ENCODE data around the gene PIF1.

Gene PIF1

DNA sequence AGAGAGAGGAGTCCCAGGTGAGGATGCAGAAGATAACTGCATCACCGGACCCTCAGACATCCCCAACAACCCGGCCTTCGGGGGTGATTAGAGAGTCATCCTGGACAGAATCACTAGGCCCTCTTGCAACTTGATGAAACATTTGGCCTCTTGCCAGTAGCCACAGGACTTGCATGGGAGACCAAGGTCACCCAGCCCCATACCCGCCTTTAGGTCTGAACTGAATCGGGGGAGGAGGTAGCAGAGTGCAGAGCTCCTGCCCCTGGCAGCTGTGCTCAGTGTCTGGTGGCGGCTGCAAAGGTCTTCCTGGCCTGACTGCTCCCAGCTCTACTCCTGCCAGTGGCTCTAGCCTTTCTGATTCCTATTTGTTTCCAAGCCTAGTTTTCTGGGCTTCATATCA lies 12.4 kb downstream of the PIF1 start:
- Histone ChIP-seq H3K9me2 (replicated peaks; ENCODE audit: low read depth, low read length) (no peaks in the 10 kb centered on the region), H3K36me3 (ENCODE audit: insufficient read depth, low read length) (no peaks in the 10 kb centered on the region; the same call in 1 of the 2 replicates), H3K27me3 (ENCODE audit: insufficient read depth, low read length, poor library complexity, severe bottlenecking) (no peaks in the 10 kb centered on the region), H3K4me3 (ENCODE audit: low read length, poor library complexity, severe bottlenecking) (no peak overlapping the region), H3K79me2 (ENCODE audit: insufficient read depth, low read length) (no peaks in the 10 kb centered on the region), H3K4me1 (ENCODE audit: insufficient read depth, low read length, poor library complexity, severe bottlenecking) (peaks cover 12% of the 10 kb centered on the region), H3K9me3 (ENCODE audit: insufficient read depth, low read depth, low read length) (no peaks in the 10 kb centered on the region), H3K9ac (ENCODE audit: low read depth, low read length, poor library complexity, severe bottlenecking) (no peak overlapping the region), H4K20me1 (ENCODE audit: insufficient read depth, low read length, poor library complexity, severe bottlenecking) (no peaks in the 10 kb centered on the region), H2AFZ (ENCODE audit: low read length) (no peak overlapping the region), H3F3A (ENCODE audit: low read depth) (peaks cover 2% of the 10 kb centered on the region; the same call in 1 of the 2 replicates), H3K4me2 (ENCODE audit: low read depth, low read length, poor library complexity, severe bottlenecking) (peak overlapping the region; percentile 23)
- TF ChIP-seq EZH2phosphoT487 (IDR thresholded peaks at IDR 0.05; ENCODE audit: borderline replicate concordance), result no peak
- TF ChIP-seq CTCF (conservative IDR thresholded peaks at IDR 0.05; ENCODE audit: low read length), result no peak

DNA sequence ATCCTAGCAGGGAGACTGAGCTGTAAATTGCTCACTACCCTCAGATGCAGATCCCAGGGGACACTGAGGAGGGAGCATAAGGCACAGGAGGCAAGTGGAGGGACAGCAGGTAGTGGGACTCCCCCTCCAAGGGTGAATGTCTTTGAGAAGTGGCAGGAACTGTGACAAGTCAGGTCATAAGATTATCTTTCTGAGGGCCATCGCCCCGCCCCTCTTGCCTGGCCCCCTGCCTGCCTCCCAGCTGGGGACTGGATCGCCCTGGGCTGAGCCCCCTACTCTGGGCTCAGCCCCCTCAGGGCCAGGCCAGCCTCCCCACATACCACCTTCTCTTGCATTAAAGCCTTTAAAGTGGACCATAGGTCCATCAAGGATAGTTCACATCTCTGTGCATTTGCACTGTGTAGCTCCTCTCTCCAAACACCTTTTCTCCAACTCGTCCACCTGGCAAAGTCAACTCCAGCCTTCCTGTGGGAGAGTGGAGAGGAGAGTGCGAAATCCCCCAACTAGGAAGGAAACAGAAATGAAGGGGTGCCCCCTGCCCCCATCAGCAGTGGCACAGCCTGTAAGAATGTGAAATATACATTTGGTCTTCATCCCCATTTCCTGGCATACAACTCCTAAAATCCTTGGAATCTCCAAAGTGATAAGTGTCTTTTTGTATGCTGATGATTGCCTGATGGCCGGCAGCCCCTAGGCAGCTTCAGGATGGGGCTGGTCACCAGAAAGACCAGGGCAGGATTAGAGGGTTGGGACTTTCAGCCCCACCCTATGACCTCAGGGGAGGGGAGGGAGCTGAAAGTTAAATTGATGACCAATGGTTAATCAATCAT lies 14.7 kb downstream of the PIF1 start:
- Histone ChIP-seq H3K27me3 (ENCODE audit: insufficient read depth, low read length, poor library complexity, severe bottlenecking) (no peaks in the 10 kb centered on the region), H3K9ac (ENCODE audit: low read depth, low read length, poor library complexity, severe bottlenecking) (peak overlapping the region; percentile 22), H3F3A (ENCODE audit: low read depth) (peaks cover 2% of the 10 kb centered on the region; the same call in 1 of the 2 replicates), H3K4me2 (ENCODE audit: low read depth, low read length, poor library complexity, severe bottlenecking) (no peak overlapping the region), H3K4me1 (ENCODE audit: insufficient read depth, low read length, poor library complexity, severe bottlenecking) (peaks cover 12% of the 10 kb centered on the region), H3K36me3 (ENCODE audit: insufficient read depth, low read length) (no peaks in the 10 kb centered on the region), H4K20me1 (ENCODE audit: insufficient read depth, low read length, poor library complexity, severe bottlenecking) (no peaks in the 10 kb centered on the region), H3K9me3 (ENCODE audit: insufficient read depth, low read depth, low read length) (no peaks in the 10 kb centered on the region), H3K79me2 (ENCODE audit: insufficient read depth, low read length) (no peaks in the 10 kb centered on the region), H2AFZ (ENCODE audit: low read length) (peak overlapping the region; percentile 35; the same call in 1 of the 2 replicates), H3K4me3 (ENCODE audit: low read length, poor library complexity, severe bottlenecking) (no peak overlapping the region), H3K9me2 (replicated peaks; ENCODE audit: low read depth, low read length) (no peaks in the 10 kb centered on the region)
- TF ChIP-seq EZH2phosphoT487 (IDR thresholded peaks at IDR 0.05; ENCODE audit: borderline replicate concordance) (no peak), CTCF (conservative IDR thresholded peaks at IDR 0.05; ENCODE audit: low read length) (no peak)

- Histone ChIP-seq H3K4me1 (ENCODE audit: insufficient read depth, low read length, poor library complexity, severe bottlenecking) (peaks cover 12% of the 10 kb centered on the region), H3K27me3 (ENCODE audit: insufficient read depth, low read length, poor library complexity, severe bottlenecking) (no peaks in the 10 kb centered on the region), H3F3A (ENCODE audit: low read depth) (peaks cover 2% of the 10 kb centered on the region; the same call in 1 of the 2 replicates), H3K9ac (ENCODE audit: low read depth, low read length, poor library complexity, severe bottlenecking) (no peak overlapping the region), H4K20me1 (ENCODE audit: insufficient read depth, low read length, poor library complexity, severe bottlenecking) (no peaks in the 10 kb centered on the region), H2AFZ (ENCODE audit: low read length) (peak overlapping the region; percentile 55), H3K9me3 (ENCODE audit: insufficient read depth, low read depth, low read length) (no peaks in the 10 kb centered on the region), H3K79me2 (ENCODE audit: insufficient read depth, low read length) (no peaks in the 10 kb centered on the region), H3K4me3 (ENCODE audit: low read length, poor library complexity, severe bottlenecking) (no peak overlapping the region), H3K4me2 (ENCODE audit: low read depth, low read length, poor library complexity, severe bottlenecking) (no peak overlapping the region), H3K9me2 (replicated peaks; ENCODE audit: low read depth, low read length) (no peaks in the 10 kb centered on the region), H3K36me3 (ENCODE audit: insufficient read depth, low read length) (no peaks in the 10 kb centered on the region)
- peak; percentile 99 for TF ChIP-seq CTCF (conservative IDR thresholded peaks at IDR 0.05; ENCODE audit: low read length)
- no peak for TF ChIP-seq EZH2phosphoT487 (IDR thresholded peaks at IDR 0.05; ENCODE audit: borderline replicate concordance)
Observed at GRCh38 chr15:64809649-64810496, 15.6 kb downstream of the PIF1 start.

All from Loucy (cell line).